Peyer's patch (tissue), 4 donors: ENCODE results near the gene PLEKHG2.

Source experiments
- POLR2A ChIP-seq, 2 donors: fragments of 450-650 bp; IDR thresholded peaks; one replicate each; pipeline ENCODE4 v1.5.1; 2017; ENCODE audit warnings: antibody characterized with exemption in 2 of 2, mild to moderate bottlenecking in 2 of 2, moderate library complexity in 2 of 2
- TF ChIP-seq, protein P1 (sequence below), 6 experiments: fragments of 450-650 bp in 4 of 6; fragments of 200-600 bp in 2 of 6; sonication (generic) in 1 of 6; IDR thresholded peaks; one replicate each; pipeline ENCODE4 v1.5.1; 2017 to 2019; ENCODE audit warnings: antibody characterized with exemption in 6 of 6, mild to moderate bottlenecking in 3 of 6, moderate library complexity in 1 of 6

DNA sequence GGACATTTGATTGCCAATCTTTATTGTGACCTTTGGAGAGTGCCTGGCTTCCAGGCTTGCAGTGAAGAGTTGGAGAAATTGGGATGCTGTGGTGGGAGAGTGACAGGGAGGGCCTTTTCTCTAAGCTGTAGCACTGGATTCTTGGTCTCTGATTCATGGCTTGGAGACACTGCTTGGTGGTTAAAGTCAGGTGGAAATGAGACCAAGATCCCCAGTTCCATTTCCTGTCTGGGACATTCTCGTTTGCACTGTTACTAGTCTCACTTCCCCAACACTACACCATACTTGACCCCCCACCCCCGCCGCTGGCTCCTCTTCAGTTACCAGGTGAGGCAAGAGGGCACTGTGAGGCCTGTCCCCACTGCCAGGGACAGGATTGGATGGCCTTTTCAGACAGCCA lies 35.8 kb downstream of the PLEKHG2 start:
- TF ChIP-seq, protein P1, sequence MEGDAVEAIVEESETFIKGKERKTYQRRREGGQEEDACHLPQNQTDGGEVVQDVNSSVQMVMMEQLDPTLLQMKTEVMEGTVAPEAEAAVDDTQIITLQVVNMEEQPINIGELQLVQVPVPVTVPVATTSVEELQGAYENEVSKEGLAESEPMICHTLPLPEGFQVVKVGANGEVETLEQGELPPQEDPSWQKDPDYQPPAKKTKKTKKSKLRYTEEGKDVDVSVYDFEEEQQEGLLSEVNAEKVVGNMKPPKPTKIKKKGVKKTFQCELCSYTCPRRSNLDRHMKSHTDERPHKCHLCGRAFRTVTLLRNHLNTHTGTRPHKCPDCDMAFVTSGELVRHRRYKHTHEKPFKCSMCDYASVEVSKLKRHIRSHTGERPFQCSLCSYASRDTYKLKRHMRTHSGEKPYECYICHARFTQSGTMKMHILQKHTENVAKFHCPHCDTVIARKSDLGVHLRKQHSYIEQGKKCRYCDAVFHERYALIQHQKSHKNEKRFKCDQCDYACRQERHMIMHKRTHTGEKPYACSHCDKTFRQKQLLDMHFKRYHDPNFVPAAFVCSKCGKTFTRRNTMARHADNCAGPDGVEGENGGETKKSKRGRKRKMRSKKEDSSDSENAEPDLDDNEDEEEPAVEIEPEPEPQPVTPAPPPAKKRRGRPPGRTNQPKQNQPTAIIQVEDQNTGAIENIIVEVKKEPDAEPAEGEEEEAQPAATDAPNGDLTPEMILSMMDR (IDR thresholded peaks at IDR 0.05), result no peak
- TF ChIP-seq POLR2A (IDR thresholded peaks at IDR 0.05), result no peak
